ENCODE data around the gene DOCK8.

The DOCK8 gene

DNA sequence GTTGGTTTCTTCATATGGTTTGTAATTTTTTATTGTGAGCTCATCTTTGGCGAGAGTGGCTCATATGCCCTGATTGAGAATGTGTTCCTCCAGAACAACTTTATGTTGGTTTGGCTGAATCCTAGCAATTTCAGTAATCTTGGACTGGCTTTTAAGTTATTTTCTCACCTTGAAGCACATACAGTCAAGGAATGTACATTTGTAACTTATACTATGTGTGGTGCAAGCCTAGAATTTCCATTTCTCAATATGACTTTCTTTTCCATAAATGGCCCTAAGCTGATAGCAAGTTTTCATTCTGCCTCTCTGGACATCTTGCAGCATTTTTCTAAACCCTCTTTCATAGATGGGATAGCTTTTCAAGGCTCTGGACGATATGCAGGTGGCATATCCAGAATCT lies 247.5 kb downstream of the DOCK8 start (continued):
- TF ChIP-seq SNAI2 (CRISPR knock-in tag; IDR thresholded peaks at IDR 0.05) = no peak

DNA sequence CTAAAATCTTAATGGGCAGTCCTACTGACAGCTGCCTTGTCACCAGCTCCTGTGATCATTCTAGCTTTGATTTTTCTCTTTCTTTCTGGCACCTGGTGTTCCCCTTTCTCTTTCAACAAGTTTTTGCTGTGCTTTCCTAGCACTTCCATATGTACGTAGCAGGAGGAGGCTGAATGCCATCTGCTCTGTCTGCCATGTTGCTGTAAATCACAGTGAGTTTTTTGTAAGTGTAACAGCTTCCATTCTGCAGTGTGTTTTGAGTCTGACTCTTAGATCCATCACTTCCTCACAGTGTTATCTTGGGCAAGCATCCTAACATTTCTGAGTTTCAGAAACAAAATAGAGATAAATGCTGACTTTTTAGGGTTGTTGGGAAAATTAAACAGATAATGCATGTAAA lies 247.9 kb downstream of the DOCK8 start:
- no peak for ATAC-seq
- TF ChIP-seq BACH2 (CRISPR knock-in tag; IDR thresholded peaks at IDR 0.05; ENCODE audit: borderline replicate concordance) (no peak), TCF4 (CRISPR knock-in tag; IDR thresholded peaks at IDR 0.05; ENCODE audit: borderline replicate concordance) (no peak), PPARA (CRISPR knock-in tag; IDR thresholded peaks at IDR 0.05; ENCODE audit: borderline replicate concordance) (no peak), ZC3H10 (CRISPR knock-in tag; IDR thresholded peaks at IDR 0.05) (no peak), ISL1 (CRISPR knock-in tag; IDR thresholded peaks at IDR 0.05) (no peak)
- TF ChIP-seq, protein P1, sequence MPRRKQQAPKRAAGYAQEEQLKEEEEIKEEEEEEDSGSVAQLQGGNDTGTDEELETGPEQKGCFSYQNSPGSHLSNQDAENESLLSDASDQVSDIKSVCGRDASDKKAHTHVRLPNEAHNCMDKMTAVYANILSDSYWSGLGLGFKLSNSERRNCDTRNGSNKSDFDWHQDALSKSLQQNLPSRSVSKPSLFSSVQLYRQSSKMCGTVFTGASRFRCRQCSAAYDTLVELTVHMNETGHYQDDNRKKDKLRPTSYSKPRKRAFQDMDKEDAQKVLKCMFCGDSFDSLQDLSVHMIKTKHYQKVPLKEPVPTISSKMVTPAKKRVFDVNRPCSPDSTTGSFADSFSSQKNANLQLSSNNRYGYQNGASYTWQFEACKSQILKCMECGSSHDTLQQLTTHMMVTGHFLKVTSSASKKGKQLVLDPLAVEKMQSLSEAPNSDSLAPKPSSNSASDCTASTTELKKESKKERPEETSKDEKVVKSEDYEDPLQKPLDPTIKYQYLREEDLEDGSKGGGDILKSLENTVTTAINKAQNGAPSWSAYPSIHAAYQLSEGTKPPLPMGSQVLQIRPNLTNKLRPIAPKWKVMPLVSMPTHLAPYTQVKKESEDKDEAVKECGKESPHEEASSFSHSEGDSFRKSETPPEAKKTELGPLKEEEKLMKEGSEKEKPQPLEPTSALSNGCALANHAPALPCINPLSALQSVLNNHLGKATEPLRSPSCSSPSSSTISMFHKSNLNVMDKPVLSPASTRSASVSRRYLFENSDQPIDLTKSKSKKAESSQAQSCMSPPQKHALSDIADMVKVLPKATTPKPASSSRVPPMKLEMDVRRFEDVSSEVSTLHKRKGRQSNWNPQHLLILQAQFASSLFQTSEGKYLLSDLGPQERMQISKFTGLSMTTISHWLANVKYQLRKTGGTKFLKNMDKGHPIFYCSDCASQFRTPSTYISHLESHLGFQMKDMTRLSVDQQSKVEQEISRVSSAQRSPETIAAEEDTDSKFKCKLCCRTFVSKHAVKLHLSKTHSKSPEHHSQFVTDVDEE (CRISPR knock-in tag; IDR thresholded peaks at IDR 0.05) = no peak

DNA sequence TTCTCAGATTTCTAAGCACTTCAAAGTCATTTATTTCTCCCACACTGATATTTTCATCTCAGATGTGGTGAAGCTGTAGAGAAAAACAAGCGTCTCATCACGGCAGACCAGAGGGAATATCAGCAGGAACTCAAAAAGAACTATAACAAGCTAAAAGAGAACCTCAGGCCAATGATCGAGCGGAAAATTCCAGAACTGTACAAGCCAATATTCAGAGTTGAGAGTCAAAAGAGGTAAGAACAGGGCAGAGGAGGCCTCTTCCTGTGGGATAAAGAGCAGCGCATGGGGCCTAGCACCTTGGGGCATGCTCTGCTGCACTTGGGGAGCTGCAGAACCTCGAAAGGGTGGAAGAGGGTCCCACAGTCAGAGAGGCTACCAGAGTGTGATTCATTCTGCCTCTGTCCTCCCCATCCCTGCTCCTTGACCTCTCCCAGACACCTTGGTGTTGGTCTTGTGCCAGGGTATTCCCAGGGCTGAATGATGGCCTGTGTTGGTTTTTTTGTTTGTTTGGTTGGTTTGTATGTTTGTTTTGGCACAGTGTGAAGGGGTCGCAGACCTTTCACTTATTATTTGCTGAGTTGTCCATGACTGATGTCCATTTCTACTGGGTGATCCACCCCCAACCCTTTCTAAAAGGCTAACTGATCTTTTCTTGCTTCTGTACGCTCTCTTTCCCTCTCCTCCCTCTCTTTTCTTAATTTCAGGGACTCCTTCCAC lies 248.9 kb downstream of the DOCK8 start:
- TF ChIP-seq, protein P2, sequence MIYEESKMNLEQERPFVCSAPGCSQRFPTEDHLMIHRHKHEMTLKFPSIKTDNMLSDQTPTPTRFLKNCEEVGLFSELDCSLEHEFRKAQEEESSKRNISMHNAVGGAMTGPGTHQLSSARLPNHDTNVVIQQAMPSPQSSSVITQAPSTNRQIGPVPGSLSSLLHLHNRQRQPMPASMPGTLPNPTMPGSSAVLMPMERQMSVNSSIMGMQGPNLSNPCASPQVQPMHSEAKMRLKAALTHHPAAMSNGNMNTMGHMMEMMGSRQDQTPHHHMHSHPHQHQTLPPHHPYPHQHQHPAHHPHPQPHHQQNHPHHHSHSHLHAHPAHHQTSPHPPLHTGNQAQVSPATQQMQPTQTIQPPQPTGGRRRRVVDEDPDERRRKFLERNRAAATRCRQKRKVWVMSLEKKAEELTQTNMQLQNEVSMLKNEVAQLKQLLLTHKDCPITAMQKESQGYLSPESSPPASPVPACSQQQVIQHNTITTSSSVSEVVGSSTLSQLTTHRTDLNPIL (CRISPR knock-in tag; IDR thresholded peaks at IDR 0.05; ENCODE audit: low read depth) = no peak
- TF ChIP-seq ZC3H10 (CRISPR knock-in tag; IDR thresholded peaks at IDR 0.05) (no peak), ZNF70 (CRISPR knock-in tag; IDR thresholded peaks at IDR 0.05) (no peak), OSR1 (CRISPR knock-in tag; IDR thresholded peaks at IDR 0.05) (no peak), ZFP30 (CRISPR knock-in tag; IDR thresholded peaks at IDR 0.05) (no peak), ARNTL (CRISPR knock-in tag; IDR thresholded peaks at IDR 0.05; ENCODE audit: borderline replicate concordance, low read depth) (no peak), ISL1 (CRISPR knock-in tag; IDR thresholded peaks at IDR 0.05) (no peak), ZFP3 (CRISPR knock-in tag; IDR thresholded peaks at IDR 0.05) (no peak), PPARA (CRISPR knock-in tag; IDR thresholded peaks at IDR 0.05; ENCODE audit: borderline replicate concordance) (no peak), RARB (CRISPR knock-in tag; IDR thresholded peaks at IDR 0.05) (no peak), TCF4 (CRISPR knock-in tag; IDR thresholded peaks at IDR 0.05; ENCODE audit: borderline replicate concordance) (no peak), ESRRG (CRISPR knock-in tag; IDR thresholded peaks at IDR 0.05) (no peak), CSDC2 (CRISPR knock-in tag; IDR thresholded peaks at IDR 0.05) (no peak)
- TF ChIP-seq, protein P1 (CRISPR knock-in tag; IDR thresholded peaks at IDR 0.05) = no peak
- TF ChIP-seq, protein P3, sequence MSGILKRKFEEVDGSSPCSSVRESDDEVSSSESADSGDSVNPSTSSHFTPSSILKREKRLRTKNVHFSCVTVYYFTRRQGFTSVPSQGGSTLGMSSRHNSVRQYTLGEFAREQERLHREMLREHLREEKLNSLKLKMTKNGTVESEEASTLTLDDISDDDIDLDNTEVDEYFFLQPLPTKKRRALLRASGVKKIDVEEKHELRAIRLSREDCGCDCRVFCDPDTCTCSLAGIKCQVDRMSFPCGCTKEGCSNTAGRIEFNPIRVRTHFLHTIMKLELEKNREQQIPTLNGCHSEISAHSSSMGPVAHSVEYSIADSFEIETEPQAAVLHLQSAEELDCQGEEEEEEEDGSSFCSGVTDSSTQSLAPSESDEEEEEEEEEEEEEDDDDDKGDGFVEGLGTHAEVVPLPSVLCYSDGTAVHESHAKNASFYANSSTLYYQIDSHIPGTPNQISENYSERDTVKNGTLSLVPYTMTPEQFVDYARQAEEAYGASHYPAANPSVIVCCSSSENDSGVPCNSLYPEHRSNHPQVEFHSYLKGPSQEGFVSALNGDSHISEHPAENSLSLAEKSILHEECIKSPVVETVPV (CRISPR knock-in tag; IDR thresholded peaks at IDR 0.05) = no peak
- TF ChIP-seq, protein P4, sequence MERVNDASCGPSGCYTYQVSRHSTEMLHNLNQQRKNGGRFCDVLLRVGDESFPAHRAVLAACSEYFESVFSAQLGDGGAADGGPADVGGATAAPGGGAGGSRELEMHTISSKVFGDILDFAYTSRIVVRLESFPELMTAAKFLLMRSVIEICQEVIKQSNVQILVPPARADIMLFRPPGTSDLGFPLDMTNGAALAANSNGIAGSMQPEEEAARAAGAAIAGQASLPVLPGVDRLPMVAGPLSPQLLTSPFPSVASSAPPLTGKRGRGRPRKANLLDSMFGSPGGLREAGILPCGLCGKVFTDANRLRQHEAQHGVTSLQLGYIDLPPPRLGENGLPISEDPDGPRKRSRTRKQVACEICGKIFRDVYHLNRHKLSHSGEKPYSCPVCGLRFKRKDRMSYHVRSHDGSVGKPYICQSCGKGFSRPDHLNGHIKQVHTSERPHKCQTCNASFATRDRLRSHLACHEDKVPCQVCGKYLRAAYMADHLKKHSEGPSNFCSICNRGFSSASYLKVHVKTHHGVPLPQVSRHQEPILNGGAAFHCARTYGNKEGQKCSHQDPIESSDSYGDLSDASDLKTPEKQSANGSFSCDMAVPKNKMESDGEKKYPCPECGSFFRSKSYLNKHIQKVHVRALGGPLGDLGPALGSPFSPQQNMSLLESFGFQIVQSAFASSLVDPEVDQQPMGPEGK (CRISPR knock-in tag; IDR thresholded peaks at IDR 0.05; ENCODE audit: borderline replicate concordance) = no peak
- ATAC-seq = no peak

Data from SK-N-SH treated with all-trans-retinoic acid at 6 μM for 48 hours (cell line).